Measurements from ENCODE around the gene KIFC3.

Gene KIFC3

GRCh38 chr16:57764341-57765159 lies 37.7 kb downstream of the KIFC3 start:
- peak; percentile 58 to 64 for DNase-seq

GRCh38 chr16:57764006-57764340 lies 38.3 kb downstream of the KIFC3 start:
- DNase-seq: no peak

GRCh38 chr16:57763285-57764005 lies 38.8 kb downstream of the KIFC3 start:
- no peak for DNase-seq

GRCh38 chr16:57762365-57763040 lies 39.8 kb downstream of the KIFC3 start:
- DNase-seq: no peak

- DNase-seq: no peak
These were observed 40.3 kb downstream of the KIFC3 start for GRCh38 chr16:57761957-57762356.

GRCh38 chr16:57761301-57761700 lies 41.0 kb downstream of the KIFC3 start:
- DNase-seq: no peak

GRCh38 chr16:57760357-57761160 lies 41.7 kb downstream of the KIFC3 start:
- DNase-seq: no peak

- DNase-seq: no peak
These were observed 42.5 kb downstream of the KIFC3 start for GRCh38 chr16:57759541-57760356.

- no peak for DNase-seq
These were observed 43.2 kb downstream of the KIFC3 start for GRCh38 chr16:57759131-57759530.

- DNase-seq: no peak
These were observed 43.8 kb downstream of the KIFC3 start for GRCh38 chr16:57758331-57759117.

- DNase-seq: no peak
These were observed 44.4 kb downstream of the KIFC3 start for GRCh38 chr16:57757883-57758282.

- DNase-seq: peak; percentile 94 to 97
These were observed 44.9 kb downstream of the KIFC3 start for GRCh38 chr16:57757326-57757786.

- no peak for DNase-seq
These were observed 45.6 kb downstream of the KIFC3 start for GRCh38 chr16:57756424-57757325.

- DNase-seq: no peak
These were observed 46.4 kb downstream of the KIFC3 start for GRCh38 chr16:57755726-57756423.

- DNase-seq: no peak
These were observed 47.1 kb downstream of the KIFC3 start for GRCh38 chr16:57755061-57755684.

- DNase-seq: no peak
These were observed 47.8 kb downstream of the KIFC3 start for GRCh38 chr16:57754354-57755060.

GRCh38 chr16:57753448-57754353 lies 48.6 kb downstream of the KIFC3 start:
- DNase-seq: no peak

All from activated T-cell treated with anti-CD3 and anti-CD28 coated beads, Interleukin-2, amount 50 U/mL, for 48 hours (primary cell).